Stimulated activated CD8-positive, alpha-beta memory T cell treated with anti-CD3 and anti-CD28 coated beads, Interleukin-15, amount 100 ng/mL, for 48 hours (primary cell): ENCODE measurements around the gene ZNF587.
"Not testable (repeated sequence)": the region's sequence is repeated elsewhere in the genome, so short reads cannot be mapped to it uniquely, and the experiment has no call there.

Experiments
- DNase-seq, 2 donors: peaks; one replicate each; pipeline ENCODE4 v3.0.0-alpha.2; 2020; ENCODE audit warnings: low read depth in 2 of 2

ZNF587 gene

DNA sequence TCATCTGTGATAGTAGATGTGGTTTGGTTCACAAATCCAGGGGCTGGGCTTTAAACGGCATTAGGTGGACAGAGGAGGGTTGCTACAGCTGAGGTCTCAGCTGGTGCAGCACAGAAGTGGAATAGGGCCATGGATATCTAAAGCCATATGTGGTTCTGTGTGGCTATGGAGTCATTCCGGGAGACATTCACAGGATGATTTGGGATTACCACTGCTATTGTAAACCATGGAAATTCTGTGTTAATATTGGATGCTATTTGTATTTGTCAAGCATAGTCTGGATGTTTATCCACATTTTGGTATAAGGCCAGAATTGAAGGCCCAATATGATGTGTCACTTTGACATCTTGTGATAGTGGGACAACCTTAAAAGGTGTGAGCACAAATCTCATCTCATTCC, 26.5 kb upstream of the ZNF587 start:
- DNase-seq = not testable (repeated sequence)

DNA sequence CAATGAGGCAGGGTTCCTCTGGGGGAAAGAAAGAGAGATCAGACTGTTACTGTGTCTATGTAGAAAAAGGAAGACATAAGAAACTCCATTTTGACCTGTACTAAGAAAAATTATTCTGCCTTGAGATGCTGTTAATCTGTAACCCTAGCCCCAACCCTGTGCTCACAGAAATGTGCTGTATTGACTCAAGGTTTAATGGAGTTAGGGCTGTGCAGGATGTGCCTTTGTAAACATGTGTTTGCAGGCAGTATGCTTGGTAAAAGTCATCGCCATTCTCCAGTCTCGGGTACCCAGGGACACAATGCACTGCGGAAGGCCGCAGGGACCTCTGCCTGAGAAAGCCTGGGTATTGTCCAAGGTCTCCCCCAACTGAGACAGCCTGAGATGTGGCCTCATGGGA, 26.1 kb upstream of the ZNF587 start:
- not testable (repeated sequence) for DNase-seq

- DNase-seq = no peak
These were observed 24.1 kb upstream of the ZNF587 start for GRCh38 chr19:57825511-57825910.

GRCh38 chr19:57829316-57829715, 20.3 kb upstream of the ZNF587 start:
- DNase-seq = no peak

GRCh38 chr19:57830071-57830602, 19.5 kb upstream of the ZNF587 start, which contains the start of gene ZNF587B:
TSS of gene ZNF587B (plus strand) at chr19:57830299. CDS start at chr19:57830529, 230 bp downstream.
- DNase-seq = peak in 1 of 2 donors; percentile 25

- not testable (repeated sequence) for DNase-seq
These were observed 12.7 kb upstream of the ZNF587 start for GRCh38 chr19:57836991-57837390.

GRCh38 chr19:57838622-57839191, 11.0 kb upstream of the ZNF587 start:
- DNase-seq = not testable (repeated sequence)

GRCh38 chr19:57841122-57841763, 8.4 kb upstream of the ZNF587 start:
- no peak for DNase-seq

DNA sequence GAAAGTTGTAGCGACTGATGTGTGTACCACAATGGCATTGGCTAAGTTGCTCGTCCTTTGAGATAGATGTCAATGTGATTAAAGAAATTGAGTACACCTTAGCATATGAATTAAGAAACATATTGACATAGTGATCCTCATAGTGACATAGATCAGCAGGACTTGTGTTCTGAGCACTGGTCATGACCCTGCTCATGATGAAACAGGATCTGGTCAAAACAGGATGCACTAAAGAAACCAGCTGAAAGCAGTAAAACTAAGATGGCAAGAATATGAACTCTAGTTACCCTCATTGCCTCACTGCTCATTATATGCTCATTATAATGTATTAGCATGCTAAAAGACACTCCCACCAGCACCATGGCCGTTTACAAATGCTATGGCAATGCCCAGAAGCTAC, 2.5 kb upstream of the ZNF587 start:
- not testable (repeated sequence) for DNase-seq

DNA sequence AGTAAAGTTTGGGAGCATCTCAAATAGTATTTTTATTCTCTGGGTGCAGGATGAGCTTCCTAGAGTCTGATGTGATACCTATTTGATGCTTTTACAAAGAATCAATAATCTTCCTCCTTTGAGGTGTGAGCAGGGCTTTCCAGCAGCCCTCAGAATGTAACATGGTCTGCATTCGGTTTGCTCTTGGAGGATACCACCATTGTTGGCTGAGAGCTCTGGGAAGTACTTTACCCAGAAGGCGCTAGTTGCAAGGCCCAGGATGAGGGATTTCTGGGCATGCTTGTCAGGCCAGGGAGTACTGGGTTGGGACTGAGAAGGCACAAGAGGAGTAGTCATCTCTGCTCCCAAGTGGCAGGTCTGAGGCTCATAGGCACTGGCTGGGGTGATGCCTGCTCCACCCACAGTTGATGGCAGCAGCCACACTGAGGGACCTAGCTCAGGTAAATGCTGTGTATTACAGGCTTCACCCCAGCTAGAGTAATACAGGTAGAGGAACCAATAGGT, 445 bp upstream of the ZNF587 start:
- DNase-seq = not testable (repeated sequence)

DNA sequence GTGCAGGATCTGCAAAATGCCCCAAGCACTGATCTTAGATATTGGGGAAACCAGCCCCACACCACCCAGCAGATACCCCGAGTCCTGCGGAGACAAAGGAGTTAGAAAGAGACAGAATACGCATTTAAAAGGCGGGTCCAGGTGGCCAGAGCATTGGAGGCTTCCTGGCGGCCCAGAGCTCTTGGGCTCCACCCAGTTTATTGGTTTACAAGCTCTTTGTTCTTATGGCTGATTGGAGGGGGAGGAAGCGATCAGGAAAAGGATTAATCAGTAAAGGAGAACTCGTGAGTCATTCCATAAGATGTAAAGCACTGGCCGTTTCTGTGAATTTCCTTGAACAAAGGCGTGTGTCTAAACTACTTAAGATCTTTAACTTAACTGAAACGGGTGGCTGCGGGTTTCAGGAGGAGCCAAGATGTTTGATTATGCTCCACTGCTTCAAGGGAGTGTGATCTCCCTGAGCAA, 926 bp downstream of the ZNF587 start:
- DNase-seq = peak in 1 of 2 donors; percentile 2

GRCh38 chr19:57851812-57852603, 2.3 kb downstream of the ZNF587 start:
- DNase-seq = not testable (repeated sequence)

DNA sequence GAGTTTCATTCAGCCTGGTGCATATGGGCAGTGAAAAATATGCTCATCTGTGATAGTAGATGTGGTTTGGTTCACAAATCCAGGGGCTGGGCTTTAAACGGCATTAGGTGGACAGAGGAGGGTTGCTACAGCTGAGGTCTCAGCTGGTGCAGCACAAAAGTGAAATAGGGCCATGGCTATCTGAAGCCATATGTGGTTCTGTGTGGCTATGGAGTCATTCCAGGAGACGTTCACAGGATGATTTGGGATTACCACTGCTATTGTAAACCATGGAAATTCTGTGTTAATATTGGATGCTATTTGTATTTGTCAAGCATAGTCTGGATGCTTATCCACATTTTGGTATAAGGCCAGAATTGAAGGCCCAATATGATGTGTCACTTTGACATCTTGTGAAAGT, 4.5 kb downstream of the ZNF587 start:
- DNase-seq = not testable (repeated sequence)

DNA sequence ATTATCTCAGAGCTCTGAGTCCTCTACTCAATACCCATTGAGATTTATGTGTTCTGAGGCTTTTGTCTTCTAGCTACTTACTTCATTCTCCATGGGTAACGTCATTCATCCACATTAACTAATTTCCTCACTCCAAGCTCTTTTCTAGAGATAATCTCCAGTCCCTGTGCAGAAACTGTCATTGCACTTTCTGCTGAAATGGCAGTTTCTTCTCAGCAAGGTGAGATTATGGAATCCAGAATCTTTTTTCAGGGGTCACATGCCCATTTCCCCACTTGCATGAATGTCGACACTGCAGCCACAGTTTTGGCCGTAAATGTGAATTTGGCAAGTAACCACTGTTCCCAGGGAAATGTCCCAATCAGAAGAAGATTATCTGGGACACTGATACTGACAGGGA, 12.7 kb downstream of the ZNF587 start:
- DNase-seq = not testable (repeated sequence)

DNA sequence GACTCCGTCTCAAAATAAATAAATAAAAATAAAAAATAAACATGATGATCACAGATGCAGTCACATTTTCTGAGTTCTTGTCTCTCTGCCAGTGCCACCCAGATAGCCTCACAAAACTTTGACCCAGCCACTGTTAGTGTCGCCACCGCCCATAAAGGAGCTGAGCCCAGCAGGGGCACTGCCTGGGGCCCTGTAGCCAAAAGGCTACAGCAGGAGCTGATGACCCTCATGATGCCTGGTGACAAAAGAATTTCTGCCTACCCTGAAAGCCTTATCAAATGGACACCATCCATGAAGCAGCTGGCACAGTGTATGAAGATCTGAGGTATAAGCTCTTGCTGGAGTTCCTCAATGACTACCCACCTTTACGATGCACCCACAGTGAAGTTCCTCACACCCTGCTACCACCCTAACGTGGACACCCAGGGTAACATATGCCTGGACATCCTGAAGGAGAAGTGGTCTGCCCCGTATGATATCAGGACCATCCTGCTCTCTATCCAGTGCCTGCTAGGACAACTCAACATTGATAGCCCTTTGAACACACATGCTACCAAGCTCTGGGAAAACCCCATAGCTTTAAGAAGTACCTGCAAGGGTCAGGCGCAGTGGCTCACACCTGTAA, 18.3 kb downstream of the ZNF587 start:
- DNase-seq = no peak

DNA sequence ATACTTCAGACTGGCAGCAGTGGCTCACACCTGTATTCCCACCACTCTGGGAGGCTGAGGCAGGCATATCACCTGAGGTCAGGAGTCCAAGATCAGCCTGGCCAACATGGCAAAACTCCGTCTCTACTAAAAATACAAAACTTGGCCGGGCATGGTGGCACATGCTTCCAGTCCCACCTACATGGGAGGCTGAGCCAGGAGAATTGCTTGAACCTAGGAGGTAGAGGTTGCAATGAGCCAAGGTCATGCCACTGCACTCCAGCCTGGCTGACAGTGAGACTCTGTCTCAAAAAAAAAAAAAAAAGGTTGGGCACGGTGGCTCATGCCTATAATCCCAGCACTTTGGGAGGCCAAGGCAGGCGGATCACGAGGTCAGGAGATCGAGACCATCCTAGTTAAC, 20.0 kb downstream of the ZNF587 start:
- not testable (repeated sequence) for DNase-seq

- no peak for DNase-seq
These were observed 20.6 kb downstream of the ZNF587 start for GRCh38 chr19:57870225-57870624.

DNA sequence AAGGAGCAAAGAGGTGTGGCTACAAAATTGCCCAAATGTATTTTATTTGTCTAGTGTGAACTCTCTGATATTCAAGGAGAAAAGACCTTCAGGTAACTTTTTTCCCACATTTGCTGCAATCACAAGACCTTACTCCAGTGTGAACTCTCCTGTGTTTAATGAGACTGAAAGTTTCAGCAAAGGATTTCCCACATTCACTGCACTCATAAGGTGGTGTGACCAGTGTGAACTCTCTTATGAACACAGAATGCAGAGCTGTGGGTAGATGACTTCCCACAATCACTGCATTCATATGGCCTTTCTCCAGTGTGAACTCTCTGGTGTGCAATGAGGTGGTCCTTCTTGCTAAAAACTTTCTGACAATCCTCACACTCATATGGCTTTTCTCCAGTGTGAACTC, 22.8 kb downstream of the ZNF587 start:
- DNase-seq = no peak

GRCh38 chr19:57873883-57874799, 24.5 kb downstream of the ZNF587 start:
- not testable (repeated sequence) for DNase-seq

GRCh38 chr19:57886046-57886445, 36.4 kb downstream of the ZNF587 start:
- DNase-seq = no peak
